ENCODE data around the gene DRD1. TPM values are rescaled to one million over a fixed set of nuclear protein-coding genes. Genes with fewer than 3 reads are reported as not detected.

DRD1 gene
- total and polyA plus RNA-seq, 2 experiments from 2014 or later: 0.11 to 0.14 TPM

DNA sequence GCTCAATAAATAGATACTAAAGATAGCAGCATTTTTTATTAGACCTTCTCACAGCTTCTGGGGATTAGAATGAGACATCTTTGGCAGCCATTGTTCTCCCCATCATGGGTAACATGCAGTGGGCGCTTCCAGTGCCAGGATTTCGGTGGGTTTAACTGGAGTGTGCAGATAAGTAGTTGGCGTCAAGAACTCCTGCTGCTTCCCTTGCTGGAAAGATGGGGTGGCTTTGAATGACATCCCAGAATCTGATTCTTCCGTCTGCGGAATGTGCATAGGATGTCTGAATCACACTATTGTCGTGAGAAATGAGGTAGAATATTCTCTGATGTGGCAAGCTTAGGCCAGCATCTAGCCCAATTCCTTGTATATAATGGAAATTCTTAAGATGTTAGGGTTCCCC lies 41.6 kb upstream of the DRD1 start:
- Mint-ChIP-seq H3K4me1 (peaks cover 13% of the 10 kb centered on the region), H3K9me3 (no peaks in the 10 kb centered on the region), H3K4me3 (no peak overlapping the region), H3K27ac (no peak overlapping the region), H3K36me3 (ENCODE audit: low read depth) (peaks cover 65% of the 10 kb centered on the region), H3K27me3 (ENCODE audit: insufficient read depth, low read depth, poor library complexity) (peaks cover 4% of the 10 kb centered on the region)
- H3K27ac ChIP-seq (ENCODE audit: low read depth): no peak overlapping the region
- no peak overlapping the region for H2AFZ ChIP-seq
- H4K20me1 ChIP-seq (replicated peaks; ENCODE audit: insufficient read depth): peaks cover 68% of the 10 kb centered on the region
- 0 out of 2 replicates have a peak, but pooled peaks cover 3% of the 10 kb centered on the region for H3F3A ChIP-seq (replicated peaks; ENCODE audit: low read depth)
- H3K9me2 ChIP-seq (ENCODE audit: insufficient read depth): no peaks in the 10 kb centered on the region
- peaks cover 5% of the 10 kb centered on the region; the same call in 1 of the 2 replicates for H3K36me3 ChIP-seq (ENCODE audit: insufficient read depth)
- no peak overlapping the region for H3K4me2 ChIP-seq
- no peak for ATAC-seq
- no peaks in the 10 kb centered on the region for H3K4me1 ChIP-seq (ENCODE audit: insufficient read depth)
- TF ChIP-seq ZNF331 (CRISPR knock-in tag; IDR thresholded peaks at IDR 0.05; ENCODE audit: low read depth): no peak
- TF ChIP-seq, protein P1, sequence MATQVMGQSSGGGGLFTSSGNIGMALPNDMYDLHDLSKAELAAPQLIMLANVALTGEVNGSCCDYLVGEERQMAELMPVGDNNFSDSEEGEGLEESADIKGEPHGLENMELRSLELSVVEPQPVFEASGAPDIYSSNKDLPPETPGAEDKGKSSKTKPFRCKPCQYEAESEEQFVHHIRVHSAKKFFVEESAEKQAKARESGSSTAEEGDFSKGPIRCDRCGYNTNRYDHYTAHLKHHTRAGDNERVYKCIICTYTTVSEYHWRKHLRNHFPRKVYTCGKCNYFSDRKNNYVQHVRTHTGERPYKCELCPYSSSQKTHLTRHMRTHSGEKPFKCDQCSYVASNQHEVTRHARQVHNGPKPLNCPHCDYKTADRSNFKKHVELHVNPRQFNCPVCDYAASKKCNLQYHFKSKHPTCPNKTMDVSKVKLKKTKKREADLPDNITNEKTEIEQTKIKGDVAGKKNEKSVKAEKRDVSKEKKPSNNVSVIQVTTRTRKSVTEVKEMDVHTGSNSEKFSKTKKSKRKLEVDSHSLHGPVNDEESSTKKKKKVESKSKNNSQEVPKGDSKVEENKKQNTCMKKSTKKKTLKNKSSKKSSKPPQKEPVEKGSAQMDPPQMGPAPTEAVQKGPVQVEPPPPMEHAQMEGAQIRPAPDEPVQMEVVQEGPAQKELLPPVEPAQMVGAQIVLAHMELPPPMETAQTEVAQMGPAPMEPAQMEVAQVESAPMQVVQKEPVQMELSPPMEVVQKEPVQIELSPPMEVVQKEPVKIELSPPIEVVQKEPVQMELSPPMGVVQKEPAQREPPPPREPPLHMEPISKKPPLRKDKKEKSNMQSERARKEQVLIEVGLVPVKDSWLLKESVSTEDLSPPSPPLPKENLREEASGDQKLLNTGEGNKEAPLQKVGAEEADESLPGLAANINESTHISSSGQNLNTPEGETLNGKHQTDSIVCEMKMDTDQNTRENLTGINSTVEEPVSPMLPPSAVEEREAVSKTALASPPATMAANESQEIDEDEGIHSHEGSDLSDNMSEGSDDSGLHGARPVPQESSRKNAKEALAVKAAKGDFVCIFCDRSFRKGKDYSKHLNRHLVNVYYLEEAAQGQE (IDR thresholded peaks at IDR 0.05; ENCODE audit: unreplicated experiment): no peak
- TF ChIP-seq, protein P2, sequence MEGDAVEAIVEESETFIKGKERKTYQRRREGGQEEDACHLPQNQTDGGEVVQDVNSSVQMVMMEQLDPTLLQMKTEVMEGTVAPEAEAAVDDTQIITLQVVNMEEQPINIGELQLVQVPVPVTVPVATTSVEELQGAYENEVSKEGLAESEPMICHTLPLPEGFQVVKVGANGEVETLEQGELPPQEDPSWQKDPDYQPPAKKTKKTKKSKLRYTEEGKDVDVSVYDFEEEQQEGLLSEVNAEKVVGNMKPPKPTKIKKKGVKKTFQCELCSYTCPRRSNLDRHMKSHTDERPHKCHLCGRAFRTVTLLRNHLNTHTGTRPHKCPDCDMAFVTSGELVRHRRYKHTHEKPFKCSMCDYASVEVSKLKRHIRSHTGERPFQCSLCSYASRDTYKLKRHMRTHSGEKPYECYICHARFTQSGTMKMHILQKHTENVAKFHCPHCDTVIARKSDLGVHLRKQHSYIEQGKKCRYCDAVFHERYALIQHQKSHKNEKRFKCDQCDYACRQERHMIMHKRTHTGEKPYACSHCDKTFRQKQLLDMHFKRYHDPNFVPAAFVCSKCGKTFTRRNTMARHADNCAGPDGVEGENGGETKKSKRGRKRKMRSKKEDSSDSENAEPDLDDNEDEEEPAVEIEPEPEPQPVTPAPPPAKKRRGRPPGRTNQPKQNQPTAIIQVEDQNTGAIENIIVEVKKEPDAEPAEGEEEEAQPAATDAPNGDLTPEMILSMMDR (conservative IDR thresholded peaks at IDR 0.05; ENCODE audit: low read depth in 2 of 2): no peak
- TF ChIP-seq, protein P3, sequence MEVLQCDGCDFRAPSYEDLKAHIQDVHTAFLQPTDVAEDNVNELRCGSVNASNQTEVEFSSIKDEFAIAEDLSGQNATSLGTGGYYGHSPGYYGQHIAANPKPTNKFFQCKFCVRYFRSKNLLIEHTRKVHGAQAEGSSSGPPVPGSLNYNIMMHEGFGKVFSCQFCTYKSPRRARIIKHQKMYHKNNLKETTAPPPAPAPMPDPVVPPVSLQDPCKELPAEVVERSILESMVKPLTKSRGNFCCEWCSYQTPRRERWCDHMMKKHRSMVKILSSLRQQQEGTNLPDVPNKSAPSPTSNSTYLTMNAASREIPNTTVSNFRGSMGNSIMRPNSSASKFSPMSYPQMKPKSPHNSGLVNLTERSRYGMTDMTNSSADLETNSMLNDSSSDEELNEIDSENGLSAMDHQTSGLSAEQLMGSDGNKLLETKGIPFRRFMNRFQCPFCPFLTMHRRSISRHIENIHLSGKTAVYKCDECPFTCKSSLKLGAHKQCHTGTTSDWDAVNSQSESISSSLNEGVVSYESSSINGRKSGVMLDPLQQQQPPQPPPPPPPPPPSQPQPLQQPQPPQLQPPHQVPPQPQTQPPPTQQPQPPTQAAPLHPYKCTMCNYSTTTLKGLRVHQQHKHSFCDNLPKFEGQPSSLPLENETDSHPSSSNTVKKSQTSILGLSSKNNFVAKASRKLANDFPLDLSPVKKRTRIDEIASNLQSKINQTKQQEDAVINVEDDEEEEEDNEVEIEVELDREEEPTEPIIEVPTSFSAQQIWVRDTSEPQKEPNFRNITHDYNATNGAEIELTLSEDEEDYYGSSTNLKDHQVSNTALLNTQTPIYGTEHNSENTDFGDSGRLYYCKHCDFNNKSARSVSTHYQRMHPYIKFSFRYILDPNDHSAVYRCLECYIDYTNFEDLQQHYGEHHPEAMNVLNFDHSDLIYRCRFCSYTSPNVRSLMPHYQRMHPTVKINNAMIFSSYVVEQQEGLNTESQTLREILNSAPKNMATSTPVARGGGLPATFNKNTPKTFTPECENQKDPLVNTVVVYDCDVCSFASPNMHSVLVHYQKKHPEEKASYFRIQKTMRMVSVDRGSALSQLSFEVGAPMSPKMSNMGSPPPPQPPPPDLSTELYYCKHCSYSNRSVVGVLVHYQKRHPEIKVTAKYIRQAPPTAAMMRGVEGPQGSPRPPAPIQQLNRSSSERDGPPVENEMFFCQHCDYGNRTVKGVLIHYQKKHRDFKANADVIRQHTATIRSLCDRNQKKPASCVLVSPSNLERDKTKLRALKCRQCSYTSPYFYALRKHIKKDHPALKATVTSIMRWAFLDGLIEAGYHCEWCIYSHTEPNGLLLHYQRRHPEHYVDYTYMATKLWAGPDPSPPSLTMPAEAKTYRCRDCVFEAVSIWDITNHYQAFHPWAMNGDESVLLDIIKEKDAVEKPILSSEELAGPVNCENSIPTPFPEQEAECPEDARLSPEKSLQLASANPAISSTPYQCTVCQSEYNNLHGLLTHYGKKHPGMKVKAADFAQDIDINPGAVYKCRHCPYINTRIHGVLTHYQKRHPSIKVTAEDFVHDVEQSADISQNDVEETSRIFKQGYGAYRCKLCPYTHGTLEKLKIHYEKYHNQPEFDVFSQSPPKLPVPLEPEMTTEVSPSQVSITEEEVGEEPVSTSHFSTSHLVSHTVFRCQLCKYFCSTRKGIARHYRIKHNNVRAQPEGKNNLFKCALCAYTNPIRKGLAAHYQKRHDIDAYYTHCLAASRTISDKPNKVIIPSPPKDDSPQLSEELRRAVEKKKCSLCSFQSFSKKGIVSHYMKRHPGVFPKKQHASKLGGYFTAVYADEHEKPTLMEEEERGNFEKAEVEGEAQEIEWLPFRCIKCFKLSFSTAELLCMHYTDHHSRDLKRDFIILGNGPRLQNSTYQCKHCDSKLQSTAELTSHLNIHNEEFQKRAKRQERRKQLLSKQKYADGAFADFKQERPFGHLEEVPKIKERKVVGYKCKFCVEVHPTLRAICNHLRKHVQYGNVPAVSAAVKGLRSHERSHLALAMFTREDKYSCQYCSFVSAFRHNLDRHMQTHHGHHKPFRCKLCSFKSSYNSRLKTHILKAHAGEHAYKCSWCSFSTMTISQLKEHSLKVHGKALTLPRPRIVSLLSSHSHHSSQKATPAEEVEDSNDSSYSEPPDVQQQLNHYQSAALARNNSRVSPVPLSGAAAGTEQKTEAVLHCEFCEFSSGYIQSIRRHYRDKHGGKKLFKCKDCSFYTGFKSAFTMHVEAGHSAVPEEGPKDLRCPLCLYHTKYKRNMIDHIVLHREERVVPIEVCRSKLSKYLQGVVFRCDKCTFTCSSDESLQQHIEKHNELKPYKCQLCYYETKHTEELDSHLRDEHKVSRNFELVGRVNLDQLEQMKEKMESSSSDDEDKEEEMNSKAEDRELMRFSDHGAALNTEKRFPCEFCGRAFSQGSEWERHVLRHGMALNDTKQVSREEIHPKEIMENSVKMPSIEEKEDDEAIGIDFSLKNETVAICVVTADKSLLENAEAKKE (CRISPR knock-in tag; IDR thresholded peaks at IDR 0.05): no peak
- TF ChIP-seq JUNB (IDR thresholded peaks at IDR 0.05; ENCODE audit: unreplicated experiment): no peak
- no peak for TF ChIP-seq EZH2 (IDR thresholded peaks at IDR 0.05; ENCODE audit: low read depth, unreplicated experiment)
- TF ChIP-seq STAT1 (IDR thresholded peaks at IDR 0.05; ENCODE audit: unreplicated experiment): no peak
- TF ChIP-seq POLR2AphosphoS5 (IDR thresholded peaks at IDR 0.05; ENCODE audit: low read depth): no peak
- TF ChIP-seq ZNF114 (CRISPR knock-in tag; IDR thresholded peaks at IDR 0.05): no peak
- no peak for TF ChIP-seq EZH2phosphoT487 (IDR thresholded peaks at IDR 0.05; ENCODE audit: unreplicated experiment)
- no peak for TF ChIP-seq NANOG (IDR thresholded peaks at IDR 0.05; ENCODE audit: borderline replicate concordance)
- DNase-seq (ENCODE audit: low spot score): no peak
- H3K27me3 ChIP-seq (ENCODE audit: insufficient read depth): no peaks in the 10 kb centered on the region
- peaks cover 100% of the 10 kb centered on the region for H3K79me2 ChIP-seq (replicated peaks; ENCODE audit: insufficient read depth)
- no peak overlapping the region for H3K4me3 ChIP-seq
